OCI-LY3 (cell line): Measurements from ENCODE around the gene RGSL1.

Experiments used
- EZH2phosphoT487 ChIP-seq: fragments of 200-600 bp; shearing (Covaris generic); IDR thresholded peaks from 2 replicates; pipeline ENCODE4 v1.6.1; 2018; ENCODE audit warnings: antibody characterized with exemption, mixed run types, low read depth
- TF ChIP-seq, protein P1 (sequence below): fragments of 200-600, 300-600 bp; sonication (generic); IDR thresholded peaks from 2 replicates; pipeline ENCODE4 v1.5.1; 2014; ENCODE audit warnings: antibody characterized with exemption, low read length, low read depth

DNA sequence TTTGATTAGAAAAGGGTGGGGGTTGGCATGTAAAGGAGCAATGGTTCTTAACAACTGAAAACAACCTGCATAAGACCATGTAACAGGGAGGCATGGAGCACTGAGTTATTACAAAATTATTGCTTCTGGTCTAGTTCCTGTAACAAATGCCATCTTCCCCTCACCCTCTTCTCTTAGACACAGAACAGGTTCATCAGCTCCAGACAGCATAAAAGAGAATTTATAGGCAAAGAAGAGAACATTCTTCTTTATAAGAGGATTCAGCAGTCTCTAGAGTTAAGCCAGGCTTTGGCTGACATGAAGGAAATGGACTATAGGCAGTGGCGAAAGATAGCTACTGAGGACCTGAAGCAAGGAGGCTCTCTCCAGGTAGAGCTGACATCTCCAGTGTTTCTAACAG is 38.9 kb downstream of the RGSL1 start:
- TF ChIP-seq, protein P1, sequence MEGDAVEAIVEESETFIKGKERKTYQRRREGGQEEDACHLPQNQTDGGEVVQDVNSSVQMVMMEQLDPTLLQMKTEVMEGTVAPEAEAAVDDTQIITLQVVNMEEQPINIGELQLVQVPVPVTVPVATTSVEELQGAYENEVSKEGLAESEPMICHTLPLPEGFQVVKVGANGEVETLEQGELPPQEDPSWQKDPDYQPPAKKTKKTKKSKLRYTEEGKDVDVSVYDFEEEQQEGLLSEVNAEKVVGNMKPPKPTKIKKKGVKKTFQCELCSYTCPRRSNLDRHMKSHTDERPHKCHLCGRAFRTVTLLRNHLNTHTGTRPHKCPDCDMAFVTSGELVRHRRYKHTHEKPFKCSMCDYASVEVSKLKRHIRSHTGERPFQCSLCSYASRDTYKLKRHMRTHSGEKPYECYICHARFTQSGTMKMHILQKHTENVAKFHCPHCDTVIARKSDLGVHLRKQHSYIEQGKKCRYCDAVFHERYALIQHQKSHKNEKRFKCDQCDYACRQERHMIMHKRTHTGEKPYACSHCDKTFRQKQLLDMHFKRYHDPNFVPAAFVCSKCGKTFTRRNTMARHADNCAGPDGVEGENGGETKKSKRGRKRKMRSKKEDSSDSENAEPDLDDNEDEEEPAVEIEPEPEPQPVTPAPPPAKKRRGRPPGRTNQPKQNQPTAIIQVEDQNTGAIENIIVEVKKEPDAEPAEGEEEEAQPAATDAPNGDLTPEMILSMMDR = no peak
- no peak for TF ChIP-seq EZH2phosphoT487
